PC-9 (cell line): Measurements from ENCODE around the gene OR5AR1.

Experiments used
- CTCF ChIP-seq: fragments of 200-600 bp; sonication (generic); conservative IDR thresholded peaks from 2 replicates; pipeline ENCODE4 v1.6.1; 2017; ENCODE audit warnings: mixed run types, antibody characterized with exemption, mild to moderate bottlenecking, moderate library complexity
- EZH2 ChIP-seq: fragments of 200-600 bp; sonication (generic); IDR thresholded peaks from 2 replicates; pipeline ENCODE4 v1.8.0; 2017; ENCODE audit warnings: antibody characterized with exemption, low read depth

GRCh38 chr11:56705784-56706396 lies 42.4 kb downstream of the OR5AR1 start:
- TF ChIP-seq CTCF: no peak
- no peak for TF ChIP-seq EZH2
